K562 (cell line): ENCODE measurements around the gene DYNLL1. TPM values are rescaled to one million over a fixed set of nuclear protein-coding genes. Genes with fewer than 3 reads are reported as not detected.

Source experiments
- ARID2 ChIP-seq: fragments of 450-650 bp; IDR thresholded peaks from 2 replicates; pipeline ENCODE4 v1.6.1; 2017; ENCODE audit warnings: antibody characterized with exemption, mild to moderate bottlenecking
- EP300 ChIP-seq: IDR thresholded peaks from 2 replicates; pipeline ENCODE4 v1.6.1; 2012; ENCODE audit warnings: low read length, improper control_type of control experiment
- EWSR1 ChIP-seq: fragments of 450-650 bp; IDR thresholded peaks from 2 replicates; pipeline ENCODE4 v1.6.1; 2018; ENCODE audit warnings: borderline replicate concordance, mild to moderate bottlenecking, low read depth, moderate library complexity; ENCODE audit not compliant: partially characterized antibody
- HSF4 ChIP-seq: fragments of 250-450 bp; sonication (Bioruptor Pico); IDR thresholded peaks from 2 replicates; pipeline ENCODE4 v2.1.2; 2022; ENCODE audit warnings: mild to moderate bottlenecking, moderate library complexity, borderline replicate concordance
- MTA2 ChIP-seq: fragments of 450-650 bp; IDR thresholded peaks from 2 replicates; pipeline ENCODE4 v1.6.1; 2016; ENCODE audit warnings: low read depth
- MTA3 ChIP-seq: fragments of 450-650 bp; formaldehyde crosslinking; IDR thresholded peaks from 2 replicates; pipeline ENCODE4 v1.6.1; 2017; ENCODE audit warnings: mild to moderate bottlenecking, borderline replicate concordance
- NCOA1 ChIP-seq: fragments of 450-650 bp; IDR thresholded peaks from 2 replicates; pipeline ENCODE4 v1.6.1; 2016; ENCODE audit warnings: low read depth
- NEUROD1 ChIP-seq: fragments of 150-350 bp; IDR thresholded peaks from 2 replicates; pipeline ENCODE4 v1.6.1; 2014; ENCODE audit warnings: borderline replicate concordance, low read length, low read depth; ENCODE audit not compliant: partially characterized antibody
- RBM39 ChIP-seq: fragments of 200-400 bp; formaldehyde crosslinking; optimal IDR thresholded peaks from 2 replicates; pipeline ENCODE3; 2018; ENCODE audit warnings: low read depth, low read length
- SLC30A9 ChIP-seq: fragments of 250-450 bp; sonication (Bioruptor Pico); IDR thresholded peaks from 2 replicates; pipeline ENCODE4 v1.8.0; 2022; ENCODE audit warnings: mild to moderate bottlenecking, moderate library complexity
- SP1 ChIP-seq: sonication (generic); formaldehyde crosslinking; IDR thresholded peaks from 2 replicates; pipeline ENCODE4 v1.8.1; 2022; ENCODE audit warnings: mild to moderate bottlenecking, missing genetic modification reagents
- STAT5A ChIP-seq: IDR thresholded peaks from 2 replicates; pipeline ENCODE4 v1.6.1; 2012; ENCODE audit warnings: low read length, inconsistent platforms, borderline replicate concordance
- TBP ChIP-seq: optimal IDR thresholded peaks from 2 replicates; pipeline ENCODE3; 2011; ENCODE audit warnings: low read depth, low read length, improper control_type of control experiment
- XRCC3 ChIP-seq: fragments of 450-650 bp; IDR thresholded peaks from 2 replicates; pipeline ENCODE4 v1.6.1; 2017; ENCODE audit warnings: mild to moderate bottlenecking, moderate library complexity
- ZNF232 ChIP-seq: sonication (generic); formaldehyde crosslinking; IDR thresholded peaks from 2 replicates; pipeline ENCODE4 v1.8.0; 2022; ENCODE audit warnings: mild to moderate bottlenecking, missing genetic modification reagents
- polyA plus RNA-seq, 8 experiments: library from polyadenylated mRNA; depleted of rRNA in 4 of 8; stranded (reverse) in 5 of 8; unstranded in 3 of 8; fragments of >200 nt; fragmentation: Nextera tagmentation in 2 of 8; fragmentation: Illumina TruSeq in 1 of 8; extraction: Ambion mirVana in 2 of 8; extraction: Trizol in 1 of 8; gene quantifications; 2 replicates each; pipeline versions ENCODE4 v1.2.1 to v1.2.3, GENCODE V29; 2011 to 2014; ENCODE audit warnings: inconsistent platforms in 1 of 8, missing spikeins in 1 of 8
- total RNA-seq, 7 experiments: library from RNA; depleted of rRNA in 6 of 7; stranded (reverse); fragments of >200 nt in 6 of 7; fragmentation: Illumina TruSeq in 2 of 7; extraction: Trizol in 2 of 7; gene quantifications; 2 replicates each; pipeline versions ENCODE4 v1.2.1 to v1.2.3, GENCODE V29; 2011 to 2021; ENCODE audit warnings: low replicate concordance in 1 of 7
- TF ChIP-seq, protein P1 (sequence below): sonication (generic); formaldehyde crosslinking; IDR thresholded peaks from 2 replicates; pipeline ENCODE4 v1.8.1; 2023; ENCODE audit warnings: mild to moderate bottlenecking, missing genetic modification reagents
- TF ChIP-seq, protein P2 (sequence below): fragments of 250-450 bp; sonication (Bioruptor Pico); IDR thresholded peaks from 2 replicates; pipeline ENCODE4 v1.8.0; 2022; ENCODE audit warnings: moderate library complexity, mild to moderate bottlenecking, inconsistent platforms
- TF ChIP-seq, protein P3 (sequence below), 2 experiments: fragments of 450-650 bp; conservative IDR thresholded peaks; 2 replicates each; pipeline ENCODE4 v1.6.1; 2017; ENCODE audit warnings: mild to moderate bottlenecking in 2 of 2, moderate library complexity in 2 of 2
- TF ChIP-seq, protein P4 (sequence below): fragments of 250-450 bp; sonication (Bioruptor Pico); IDR thresholded peaks from 2 replicates; pipeline ENCODE4 v1.5.0; 2020; ENCODE audit warnings: mild to moderate bottlenecking
- TF ChIP-seq, protein P5 (sequence below): fragments of 250-450 bp; sonication (Bioruptor Pico); IDR thresholded peaks from 2 replicates; pipeline ENCODE4 v1.9.0; 2021; ENCODE audit warnings: mild to moderate bottlenecking, inconsistent platforms

The DYNLL1 gene
- total and polyA plus RNA-seq, 9 of the 15 experiments (the other 6 are each of a cell fraction or from before 2014, with no cell fraction given): 303 to 1,112 (median 468) TPM

DNA sequence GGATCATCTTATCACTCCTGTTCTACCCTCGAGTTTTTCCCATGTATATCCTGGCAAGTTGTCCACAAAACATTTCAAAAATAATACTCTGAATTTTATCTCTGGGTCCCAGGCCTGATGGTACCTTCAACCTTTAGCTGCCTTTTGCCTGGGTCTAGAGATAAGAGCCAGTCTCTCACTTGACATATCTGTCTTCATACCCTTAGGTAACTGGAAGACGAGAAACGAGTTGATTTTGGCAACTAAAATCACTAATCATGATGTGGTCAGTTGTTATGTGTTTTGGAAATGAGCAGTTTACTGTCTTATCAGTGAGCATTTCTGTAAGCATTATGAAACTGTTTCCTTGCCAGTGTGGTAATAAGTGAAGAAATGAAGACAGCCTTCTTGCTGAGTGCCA, 44.5 kb downstream of the DYNLL1 start (continued):
- TF ChIP-seq, protein P1, sequence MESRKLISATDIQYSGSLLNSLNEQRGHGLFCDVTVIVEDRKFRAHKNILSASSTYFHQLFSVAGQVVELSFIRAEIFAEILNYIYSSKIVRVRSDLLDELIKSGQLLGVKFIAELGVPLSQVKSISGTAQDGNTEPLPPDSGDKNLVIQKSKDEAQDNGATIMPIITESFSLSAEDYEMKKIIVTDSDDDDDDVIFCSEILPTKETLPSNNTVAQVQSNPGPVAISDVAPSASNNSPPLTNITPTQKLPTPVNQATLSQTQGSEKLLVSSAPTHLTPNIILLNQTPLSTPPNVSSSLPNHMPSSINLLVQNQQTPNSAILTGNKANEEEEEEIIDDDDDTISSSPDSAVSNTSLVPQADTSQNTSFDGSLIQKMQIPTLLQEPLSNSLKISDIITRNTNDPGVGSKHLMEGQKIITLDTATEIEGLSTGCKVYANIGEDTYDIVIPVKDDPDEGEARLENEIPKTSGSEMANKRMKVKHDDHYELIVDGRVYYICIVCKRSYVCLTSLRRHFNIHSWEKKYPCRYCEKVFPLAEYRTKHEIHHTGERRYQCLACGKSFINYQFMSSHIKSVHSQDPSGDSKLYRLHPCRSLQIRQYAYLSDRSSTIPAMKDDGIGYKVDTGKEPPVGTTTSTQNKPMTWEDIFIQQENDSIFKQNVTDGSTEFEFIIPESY (CRISPR knock-in tag): peak; percentile 11; the same call in 1 of the 2 replicates
- TF ChIP-seq, protein P2, sequence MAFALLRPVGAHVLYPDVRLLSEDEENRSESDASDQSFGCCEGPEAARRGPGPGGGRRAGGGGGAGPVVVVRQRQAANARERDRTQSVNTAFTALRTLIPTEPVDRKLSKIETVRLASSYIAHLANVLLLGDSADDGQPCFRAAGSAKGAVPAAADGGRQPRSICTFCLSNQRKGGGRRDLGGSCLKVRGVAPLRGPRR: no peak
- TF ChIP-seq HSF4 (CRISPR knock-in tag) (no peak), NCOA1 (peak; percentile 93), ARID2 (no peak), XRCC3 (no peak), MTA2 (peak; percentile 98), EP300 (peak; percentile 96), MTA3 (peak; percentile 91), TBP (peak; percentile 39), ZNF232 (no peak), EWSR1 (no peak), SLC30A9 (no peak), STAT5A (peak; percentile 94), NEUROD1 (peak; percentile 74), SP1 (CRISPR knock-in tag) (peak; percentile 70), RBM39 (no peak)
- TF ChIP-seq, protein P3, sequence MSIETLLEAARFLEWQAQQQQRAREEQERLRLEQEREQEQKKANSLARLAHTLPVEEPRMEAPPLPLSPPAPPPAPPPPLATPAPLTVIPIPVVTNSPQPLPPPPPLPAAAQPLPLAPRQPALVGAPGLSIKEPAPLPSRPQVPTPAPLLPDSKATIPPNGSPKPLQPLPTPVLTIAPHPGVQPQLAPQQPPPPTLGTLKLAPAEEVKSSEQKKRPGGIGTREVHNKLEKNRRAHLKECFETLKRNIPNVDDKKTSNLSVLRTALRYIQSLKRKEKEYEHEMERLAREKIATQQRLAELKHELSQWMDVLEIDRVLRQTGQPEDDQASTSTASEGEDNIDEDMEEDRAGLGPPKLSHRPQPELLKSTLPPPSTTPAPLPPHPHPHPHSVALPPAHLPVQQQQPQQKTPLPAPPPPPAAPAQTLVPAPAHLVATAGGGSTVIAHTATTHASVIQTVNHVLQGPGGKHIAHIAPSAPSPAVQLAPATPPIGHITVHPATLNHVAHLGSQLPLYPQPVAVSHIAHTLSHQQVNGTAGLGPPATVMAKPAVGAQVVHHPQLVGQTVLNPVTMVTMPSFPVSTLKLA (conservative IDR thresholded peaks at IDR 0.05): peak in 1 of 2 experiments; percentile 74; a peak in 3 of 4 replicates
- TF ChIP-seq, protein P4, sequence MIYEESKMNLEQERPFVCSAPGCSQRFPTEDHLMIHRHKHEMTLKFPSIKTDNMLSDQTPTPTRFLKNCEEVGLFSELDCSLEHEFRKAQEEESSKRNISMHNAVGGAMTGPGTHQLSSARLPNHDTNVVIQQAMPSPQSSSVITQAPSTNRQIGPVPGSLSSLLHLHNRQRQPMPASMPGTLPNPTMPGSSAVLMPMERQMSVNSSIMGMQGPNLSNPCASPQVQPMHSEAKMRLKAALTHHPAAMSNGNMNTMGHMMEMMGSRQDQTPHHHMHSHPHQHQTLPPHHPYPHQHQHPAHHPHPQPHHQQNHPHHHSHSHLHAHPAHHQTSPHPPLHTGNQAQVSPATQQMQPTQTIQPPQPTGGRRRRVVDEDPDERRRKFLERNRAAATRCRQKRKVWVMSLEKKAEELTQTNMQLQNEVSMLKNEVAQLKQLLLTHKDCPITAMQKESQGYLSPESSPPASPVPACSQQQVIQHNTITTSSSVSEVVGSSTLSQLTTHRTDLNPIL: no peak
- TF ChIP-seq, protein P5, sequence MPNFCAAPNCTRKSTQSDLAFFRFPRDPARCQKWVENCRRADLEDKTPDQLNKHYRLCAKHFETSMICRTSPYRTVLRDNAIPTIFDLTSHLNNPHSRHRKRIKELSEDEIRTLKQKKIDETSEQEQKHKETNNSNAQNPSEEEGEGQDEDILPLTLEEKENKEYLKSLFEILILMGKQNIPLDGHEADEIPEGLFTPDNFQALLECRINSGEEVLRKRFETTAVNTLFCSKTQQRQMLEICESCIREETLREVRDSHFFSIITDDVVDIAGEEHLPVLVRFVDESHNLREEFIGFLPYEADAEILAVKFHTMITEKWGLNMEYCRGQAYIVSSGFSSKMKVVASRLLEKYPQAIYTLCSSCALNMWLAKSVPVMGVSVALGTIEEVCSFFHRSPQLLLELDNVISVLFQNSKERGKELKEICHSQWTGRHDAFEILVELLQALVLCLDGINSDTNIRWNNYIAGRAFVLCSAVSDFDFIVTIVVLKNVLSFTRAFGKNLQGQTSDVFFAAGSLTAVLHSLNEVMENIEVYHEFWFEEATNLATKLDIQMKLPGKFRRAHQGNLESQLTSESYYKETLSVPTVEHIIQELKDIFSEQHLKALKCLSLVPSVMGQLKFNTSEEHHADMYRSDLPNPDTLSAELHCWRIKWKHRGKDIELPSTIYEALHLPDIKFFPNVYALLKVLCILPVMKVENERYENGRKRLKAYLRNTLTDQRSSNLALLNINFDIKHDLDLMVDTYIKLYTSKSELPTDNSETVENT (CRISPR knock-in tag): no peak
